ENCODE measurements around the gene ZNF37A. TPM values are rescaled to one million over a fixed set of nuclear protein-coding genes. Genes with fewer than 3 reads are reported as not detected.
"Not testable (repeated sequence)": the region's sequence is repeated elsewhere in the genome, so short reads cannot be mapped to it uniquely, and the experiment has no call there.

Gene ZNF37A
- total and polyA plus RNA-seq, 4 donors: 3.5 to 11.5 (median 4.4) TPM

- no peak for DNase-seq (ENCODE audit: low spot score)
- no peak overlapping the region for H3K9ac ChIP-seq (ENCODE audit: low read depth in 1 of 2, low read length in 2 of 2)
- H3K27me3 ChIP-seq (ENCODE audit: control insufficient read depth in 4 of 4, insufficient read depth in 4 of 4, low read length in 3 of 4): no peaks in the 10 kb centered on the region
- TF ChIP-seq TAF1 (conservative IDR thresholded peaks at IDR 0.05): no peak
- TF ChIP-seq ATF3 (IDR thresholded peaks at IDR 0.05): no peak
- TF ChIP-seq RXRA (IDR thresholded peaks at IDR 0.05): no peak
- no peak for TF ChIP-seq ZBTB33 (IDR thresholded peaks at IDR 0.05)
- no peak for TF ChIP-seq JUND (IDR thresholded peaks at IDR 0.05)
- H3K27ac ChIP-seq (ENCODE audit: low read depth in 1 of 2, low read length in 2 of 2): no peak overlapping the region
- peaks cover 0 to 6% (median 2%) of the 10 kb centered on the region in 4 donors for H3K9me3 ChIP-seq (ENCODE audit: control insufficient read depth in 4 of 4, low read length in 3 of 4)
- no peaks in the 10 kb centered on the region for H3K4me1 ChIP-seq (ENCODE audit: control insufficient read depth in 4 of 4, insufficient read depth in 4 of 4, low read length in 3 of 4)
- H3K4me3 ChIP-seq (ENCODE audit: low read depth in 1 of 3, low read length in 3 of 3): peak overlapping the region in 1 of 3 donors; percentile 20
- WGBS: 74% methylated on average over 2 of the region's 2 CpGs
- H3K36me3 ChIP-seq (ENCODE audit: control insufficient read depth in 4 of 4, insufficient read depth in 3 of 4, low read depth in 1 of 4, low read length in 3 of 4): no peaks in the 10 kb centered on the region
These were observed 17.4 kb upstream of the ZNF37A start for GRCh38 chr10:38076687-38077086.

- not testable (repeated sequence) for H3K9me3 ChIP-seq (ENCODE audit: control insufficient read depth in 4 of 4, low read length in 3 of 4); H3K27me3 ChIP-seq (ENCODE audit: control insufficient read depth in 4 of 4, insufficient read depth in 4 of 4, low read length in 3 of 4); DNase-seq (ENCODE audit: low spot score)
- WGBS: 95% methylated on average over 15 of the region's 15 CpGs
- peak overlapping the region in 1 of 2 donors; percentile 82 for H3K9ac ChIP-seq (ENCODE audit: low read depth in 1 of 2, low read length in 2 of 2)
- peaks cover 6 to 17% (median 15%) of the 10 kb centered on the region in 4 donors for H3K36me3 ChIP-seq (ENCODE audit: control insufficient read depth in 4 of 4, insufficient read depth in 3 of 4, low read depth in 1 of 4, low read length in 3 of 4)
- H3K4me1 ChIP-seq (ENCODE audit: control insufficient read depth in 4 of 4, insufficient read depth in 4 of 4, low read length in 3 of 4): peaks cover 0 to 12% (median 8%) of the 10 kb centered on the region in 4 donors
- peak overlapping the region in 1 of 2 donors; percentile 94 for H3K27ac ChIP-seq (ENCODE audit: low read depth in 1 of 2, low read length in 2 of 2)
- peak overlapping the region in 1 of 3 donors; percentile 96 for H3K4me3 ChIP-seq (ENCODE audit: low read depth in 1 of 3, low read length in 3 of 3)
These were observed 819 bp upstream of the ZNF37A start for GRCh38 chr10:38093318-38093717.

- TF ChIP-seq YY1 (IDR thresholded peaks at IDR 0.05) (no peak), RXRA (IDR thresholded peaks at IDR 0.05) (no peak), EGR1 (IDR thresholded peaks at IDR 0.05; ENCODE audit: low read depth in 2 of 2) (no peak), TAF1 (conservative IDR thresholded peaks at IDR 0.05) (no peak), FOXA1 (IDR thresholded peaks at IDR 0.05) (no peak), RAD21 (IDR thresholded peaks at IDR 0.05) (no peak), FOXA2 (IDR thresholded peaks at IDR 0.05) (no peak), CTCF (IDR thresholded peaks at IDR 0.05; ENCODE audit: low read depth, low read length, missing input control) (peak; percentile 16)
- H3K27me3 ChIP-seq (ENCODE audit: control insufficient read depth in 4 of 4, insufficient read depth in 4 of 4, low read length in 3 of 4): no peaks in the 10 kb centered on the region
- no peaks in the 10 kb centered on the region for H3K9me3 ChIP-seq (ENCODE audit: control insufficient read depth in 4 of 4, low read length in 3 of 4)
- WGBS: 12% methylated on average over 16 of the region's 16 CpGs
- peak overlapping the region; percentile 29 to 82 for H3K9ac ChIP-seq (ENCODE audit: low read depth in 1 of 2, low read length in 2 of 2)
- peak overlapping the region; percentile 76 to 96 (median 90) for H3K4me3 ChIP-seq (ENCODE audit: low read depth in 1 of 3, low read length in 3 of 3)
- H3K4me1 ChIP-seq (ENCODE audit: control insufficient read depth in 4 of 4, insufficient read depth in 4 of 4, low read length in 3 of 4): peaks cover 0 to 12% (median 8%) of the 10 kb centered on the region in 4 donors
- H3K27ac ChIP-seq (ENCODE audit: low read depth in 1 of 2, low read length in 2 of 2): peak overlapping the region; percentile 53 to 94
- no peak for DNase-seq (ENCODE audit: low spot score)
- H3K36me3 ChIP-seq (ENCODE audit: control insufficient read depth in 4 of 4, insufficient read depth in 3 of 4, low read depth in 1 of 4, low read length in 3 of 4): peaks cover 6 to 20% (median 18%) of the 10 kb centered on the region in 4 donors
These were observed 350 bp upstream of the ZNF37A start for GRCh38 chr10:38093816-38094157.

Measured in liver (tissue), 9 donors.